KG1 (cell line): ENCODE measurements around the gene SAV1.

ENCODE experiments used
- DNase-seq: peaks from one replicate; lab custom pipeline; 2025; lab: John Stamatoyannopoulos, UW

The SAV1 gene

GRCh38 chr14:50607181-50607580, 60.9 kb downstream of the SAV1 start:
- no peak for DNase-seq

DNA sequence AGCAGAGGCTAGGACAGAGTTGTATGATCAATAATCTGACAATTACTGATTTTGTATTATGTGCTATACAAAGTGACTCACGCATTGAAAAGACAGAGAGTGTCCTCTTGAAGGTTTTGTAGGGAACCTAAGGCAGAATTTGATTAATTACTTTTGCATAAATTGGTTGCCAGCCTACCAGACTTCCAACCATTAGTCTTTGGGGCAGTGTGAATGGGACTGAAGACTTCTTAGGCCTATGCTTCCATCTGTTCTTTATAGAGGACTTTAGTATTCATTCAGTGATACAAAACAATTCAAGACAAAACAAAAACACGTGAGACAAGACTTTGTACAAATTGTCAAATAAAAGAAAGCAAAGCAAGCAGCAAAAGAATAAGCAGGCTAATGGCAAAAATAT, 61.6 kb downstream of the SAV1 start:
- no peak for DNase-seq

DNA sequence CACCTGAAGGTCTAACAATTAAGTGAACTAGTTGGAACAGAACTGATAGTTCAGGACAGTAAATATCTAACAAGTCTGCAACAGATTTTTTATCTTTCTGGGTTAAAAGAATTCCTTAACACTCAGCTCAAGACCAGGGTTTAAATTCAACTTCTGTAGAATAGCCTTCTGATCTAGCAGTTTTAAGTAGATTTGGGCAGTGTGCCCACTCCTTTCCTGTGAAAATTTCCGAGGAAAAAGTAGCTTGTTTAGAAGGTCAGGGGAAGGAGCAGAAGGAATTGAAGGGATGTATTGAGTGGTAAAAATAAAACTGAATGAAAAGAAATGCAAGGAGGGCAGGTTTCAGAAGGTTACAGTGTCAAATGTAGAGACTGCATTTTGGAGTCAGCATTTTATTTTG, 62.3 kb downstream of the SAV1 start:
- no peak for DNase-seq

DNA sequence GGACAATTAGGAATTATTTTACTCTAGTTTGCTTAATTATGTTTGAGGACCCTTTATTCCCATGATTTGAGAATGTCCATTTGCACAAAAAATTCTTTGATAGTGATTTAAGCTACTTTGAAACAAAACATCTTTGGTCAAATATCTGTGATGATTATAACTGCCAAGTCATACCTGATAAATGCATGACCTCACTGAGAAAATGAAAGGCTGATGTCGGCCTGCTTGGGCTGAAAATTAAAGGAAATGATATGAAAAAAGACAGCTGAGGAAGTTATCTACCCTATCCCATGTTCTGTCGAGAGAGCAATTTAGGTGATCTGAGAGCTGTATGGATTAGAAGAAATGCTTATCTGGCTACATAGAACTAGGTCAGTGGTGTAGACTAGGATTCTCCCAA, 64.5 kb downstream of the SAV1 start:
- no peak for DNase-seq

GRCh38 chr14:50602035-50602434, 66.1 kb downstream of the SAV1 start:
- no peak for DNase-seq

DNA sequence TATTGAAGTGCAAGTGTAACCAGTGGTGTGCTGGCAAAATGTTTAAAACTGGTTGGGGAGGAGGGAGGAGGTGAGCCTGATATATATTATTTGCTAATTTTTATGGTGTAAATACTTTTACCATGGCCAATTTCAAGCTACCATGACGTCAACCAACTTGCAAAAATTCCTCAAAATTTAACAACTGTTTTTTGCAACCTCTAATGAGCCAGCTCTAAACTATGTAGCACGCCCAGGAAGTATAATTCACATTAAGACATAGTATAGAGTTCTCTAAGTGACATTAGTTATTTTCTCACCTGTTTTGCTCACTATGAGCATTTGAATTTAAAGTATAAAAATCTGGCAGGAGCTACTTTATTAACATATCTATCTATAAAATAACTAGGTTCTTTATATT, 66.7 kb downstream of the SAV1 start:
- DNase-seq: no peak

GRCh38 chr14:50600849-50601248, 67.3 kb downstream of the SAV1 start:
- no peak for DNase-seq

DNA sequence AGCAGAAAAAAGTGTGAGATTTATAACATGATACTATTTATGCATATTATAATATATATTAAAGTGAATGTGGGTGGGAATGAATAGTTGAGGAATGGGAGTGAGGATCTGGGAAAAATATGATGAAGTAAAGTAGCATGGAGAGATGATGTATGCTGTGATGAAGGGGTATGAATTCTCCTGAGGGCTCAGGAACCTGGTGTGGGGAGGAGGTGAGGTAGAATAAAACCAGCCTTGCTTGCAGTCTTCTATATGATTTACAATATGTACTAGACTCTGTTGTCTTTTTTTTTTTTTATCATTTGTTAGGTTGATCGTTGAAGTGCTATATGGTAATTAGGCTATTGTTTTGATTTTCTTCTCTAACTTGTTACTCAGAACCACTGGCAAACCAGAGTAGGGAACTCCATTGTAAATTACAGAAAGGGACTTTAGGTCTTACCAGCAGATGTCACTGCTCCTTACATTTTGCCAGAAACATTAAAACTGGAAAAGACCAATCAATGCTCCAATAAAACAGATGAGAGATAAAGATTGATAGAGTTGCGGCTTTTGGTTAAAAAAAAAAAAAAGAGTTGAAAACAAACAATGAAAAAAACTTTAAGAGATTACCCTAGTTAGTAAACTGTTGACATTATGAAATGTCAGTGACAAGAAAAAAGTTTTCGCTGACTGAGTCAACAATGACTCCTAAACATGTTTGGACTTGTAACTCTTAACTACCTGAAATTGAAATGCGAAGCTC, 68.2 kb downstream of the SAV1 start:
- DNase-seq: no peak

DNA sequence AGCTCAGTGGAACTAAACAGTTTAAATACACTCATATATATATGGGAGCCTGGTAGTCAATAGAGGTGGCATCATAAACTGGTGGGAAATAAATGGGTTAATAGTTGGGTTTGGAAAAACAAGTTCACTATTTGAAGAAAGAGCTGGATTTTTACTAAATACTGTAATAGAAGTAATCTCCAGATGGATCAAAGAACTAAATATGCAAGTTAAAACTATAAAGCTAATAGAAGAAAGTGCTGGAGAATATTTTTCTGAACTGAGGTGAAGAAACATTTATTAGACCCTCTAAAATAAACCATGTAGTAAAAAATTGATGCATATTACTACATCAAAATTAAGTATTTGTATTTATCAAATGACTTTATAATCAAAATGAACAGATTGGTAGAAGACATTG, 69.3 kb downstream of the SAV1 start:
- DNase-seq: no peak

GRCh38 chr14:50594577-50595316, 73.4 kb downstream of the SAV1 start:
- no peak for DNase-seq

GRCh38 chr14:50590464-50590863, 77.6 kb downstream of the SAV1 start:
- no peak for DNase-seq
